NCI-H146 (cell line): ENCODE data around the gene PLA2G15.

Experiments
- DNase-seq: peaks from one replicate; lab custom pipeline; 2025; lab: John Stamatoyannopoulos, UW

PLA2G15 gene

GRCh38 chr16:68244903-68245853 lies at the start of gene PLA2G15:
PLA2G15 (plus strand) TSS chr16:68245373; CDS start chr16:68245427, 54 bp downstream.
- DNase-seq: peak; percentile 84

GRCh38 chr16:68197250-68197649 lies 47.9 kb upstream of the PLA2G15 start:
- no peak for DNase-seq

GRCh38 chr16:68200088-68200783 lies 44.9 kb upstream of the PLA2G15 start:
- no peak for DNase-seq

- DNase-seq: no peak
These were observed 43.1 kb upstream of the PLA2G15 start for GRCh38 chr16:68202091-68202519.

- DNase-seq: no peak
These were observed 38.9 kb upstream of the PLA2G15 start for GRCh38 chr16:68206245-68206644.

GRCh38 chr16:68214726-68215125 lies 30.4 kb upstream of the PLA2G15 start:
- DNase-seq: no peak

- DNase-seq: no peak
These were observed 29.9 kb upstream of the PLA2G15 start for GRCh38 chr16:68215302-68215701.

GRCh38 chr16:68216240-68216639 lies 28.9 kb upstream of the PLA2G15 start:
- DNase-seq: no peak

GRCh38 chr16:68217506-68217905 lies 27.7 kb upstream of the PLA2G15 start:
- DNase-seq: no peak

GRCh38 chr16:68219725-68220351 lies 25.3 kb upstream of the PLA2G15 start:
- no peak for DNase-seq

- no peak for DNase-seq
These were observed 22.1 kb upstream of the PLA2G15 start for GRCh38 chr16:68223072-68223471.

GRCh38 chr16:68226116-68226515 lies 19.1 kb upstream of the PLA2G15 start:
- no peak for DNase-seq

- no peak for DNase-seq
These were observed 17.9 kb upstream of the PLA2G15 start for GRCh38 chr16:68227183-68227793.

GRCh38 chr16:68227850-68228553 lies 17.2 kb upstream of the PLA2G15 start:
- DNase-seq: no peak

GRCh38 chr16:68228652-68229051 lies 16.5 kb upstream of the PLA2G15 start:
- no peak for DNase-seq

GRCh38 chr16:68229431-68230175 lies 15.6 kb upstream of the PLA2G15 start:
- DNase-seq: no peak

- no peak for DNase-seq
These were observed 15.0 kb upstream of the PLA2G15 start for GRCh38 chr16:68230176-68230571.

- no peak for DNase-seq
These were observed 14.2 kb upstream of the PLA2G15 start for GRCh38 chr16:68230956-68231355.

- no peak for DNase-seq
These were observed 13.6 kb upstream of the PLA2G15 start for GRCh38 chr16:68231384-68232136.

GRCh38 chr16:68232335-68232734 lies 12.8 kb upstream of the PLA2G15 start:
- DNase-seq: no peak
